ENCODE data around the gene KIT.

DNA sequence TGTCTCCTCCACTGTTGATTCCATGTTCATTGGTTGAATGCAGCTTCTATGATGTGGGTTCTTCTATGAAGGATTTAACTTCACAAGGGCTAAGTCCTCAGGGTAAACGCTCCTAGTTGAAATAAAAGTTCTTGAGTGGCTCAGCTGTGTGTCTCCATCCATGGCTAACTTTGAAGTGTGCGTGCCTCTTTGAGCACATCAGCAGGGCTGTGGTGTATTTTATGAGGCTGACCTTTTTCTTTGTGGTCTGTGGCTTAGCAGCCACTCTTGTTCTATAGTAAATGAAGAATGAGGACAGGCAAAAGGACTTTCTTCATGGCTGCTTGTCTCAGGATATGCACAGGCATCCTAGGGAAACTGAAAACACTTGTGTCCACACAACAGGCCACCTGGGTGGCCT, 88.5 kb downstream of the KIT start:
- TF ChIP-seq, protein P1, sequence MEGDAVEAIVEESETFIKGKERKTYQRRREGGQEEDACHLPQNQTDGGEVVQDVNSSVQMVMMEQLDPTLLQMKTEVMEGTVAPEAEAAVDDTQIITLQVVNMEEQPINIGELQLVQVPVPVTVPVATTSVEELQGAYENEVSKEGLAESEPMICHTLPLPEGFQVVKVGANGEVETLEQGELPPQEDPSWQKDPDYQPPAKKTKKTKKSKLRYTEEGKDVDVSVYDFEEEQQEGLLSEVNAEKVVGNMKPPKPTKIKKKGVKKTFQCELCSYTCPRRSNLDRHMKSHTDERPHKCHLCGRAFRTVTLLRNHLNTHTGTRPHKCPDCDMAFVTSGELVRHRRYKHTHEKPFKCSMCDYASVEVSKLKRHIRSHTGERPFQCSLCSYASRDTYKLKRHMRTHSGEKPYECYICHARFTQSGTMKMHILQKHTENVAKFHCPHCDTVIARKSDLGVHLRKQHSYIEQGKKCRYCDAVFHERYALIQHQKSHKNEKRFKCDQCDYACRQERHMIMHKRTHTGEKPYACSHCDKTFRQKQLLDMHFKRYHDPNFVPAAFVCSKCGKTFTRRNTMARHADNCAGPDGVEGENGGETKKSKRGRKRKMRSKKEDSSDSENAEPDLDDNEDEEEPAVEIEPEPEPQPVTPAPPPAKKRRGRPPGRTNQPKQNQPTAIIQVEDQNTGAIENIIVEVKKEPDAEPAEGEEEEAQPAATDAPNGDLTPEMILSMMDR (conservative IDR thresholded peaks at IDR 0.05; ENCODE audit: low read depth, low read length): no peak
- TF ChIP-seq RAD21 (IDR thresholded peaks at IDR 0.05; ENCODE audit: low read length): no peak
- TF ChIP-seq SMC3 (IDR thresholded peaks at IDR 0.05; ENCODE audit: low read depth, low read length): no peak
- no peak for TF ChIP-seq POLR2A (IDR thresholded peaks at IDR 0.05; ENCODE audit: low read depth, low read length)
- TF ChIP-seq BHLHE40 (IDR thresholded peaks at IDR 0.05; ENCODE audit: low read depth, low read length): no peak
- TF ChIP-seq MXI1 (IDR thresholded peaks at IDR 0.05; ENCODE audit: borderline replicate concordance, low read depth, low read length): no peak

Measured in IMR-90 (cell line).